ENCODE measurements around the gene MRPS14. TPM values are rescaled to one million over a fixed set of nuclear protein-coding genes. Genes with fewer than 3 reads are reported as not detected.

Gene MRPS14
- total and polyA plus RNA-seq, 9 of the 15 experiments (the other 6 are each of a cell fraction or from before 2014, with no cell fraction given): 38.1 to 231 (median 54.9) TPM

DNA sequence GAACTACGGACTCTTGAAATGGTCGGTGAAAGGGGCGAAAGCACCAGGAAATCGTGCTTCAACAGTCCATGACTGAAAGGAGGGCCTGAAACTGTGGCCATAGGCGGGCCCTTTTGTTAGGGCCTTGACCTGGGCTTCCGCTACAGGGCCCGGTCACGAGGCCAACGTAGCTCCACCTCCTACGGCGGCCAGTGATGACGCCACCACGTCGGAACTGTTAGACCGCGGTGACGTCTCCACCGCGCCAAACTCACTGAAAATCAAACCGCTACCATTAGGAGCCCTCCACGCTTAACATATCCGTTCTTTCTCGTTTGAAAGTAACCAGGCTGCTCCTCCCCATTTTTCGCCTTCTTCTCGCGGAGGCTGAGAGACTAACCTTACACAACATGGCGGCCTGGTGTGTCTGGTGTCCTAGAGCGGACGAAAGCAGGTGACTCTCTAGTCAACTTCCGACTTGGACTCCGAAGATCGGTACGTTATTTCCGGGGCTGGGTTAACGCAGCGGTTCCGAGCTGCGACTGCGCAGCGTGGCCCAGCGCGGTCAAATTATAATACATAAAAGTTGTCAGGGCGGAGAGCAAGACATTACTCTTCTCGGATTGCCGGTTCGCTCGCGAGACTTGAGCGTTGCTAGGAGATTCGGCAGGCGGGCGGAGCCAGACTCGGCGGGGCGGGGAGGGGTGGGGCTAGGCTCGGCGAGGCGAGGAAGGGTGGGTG, 23.8 kb downstream of the MRPS14 start (continued):
- TF ChIP-seq ZNF197 (CRISPR knock-in tag; IDR thresholded peaks at IDR 0.05; ENCODE audit: low read depth): 0 out of 2 replicates have a peak, but pooled peaks have one; percentile 1
- TF ChIP-seq ZNF431 (CRISPR knock-in tag; IDR thresholded peaks at IDR 0.05): 0 out of 2 replicates have a peak, but pooled peaks have one; percentile 30
- TF ChIP-seq, protein P1, sequence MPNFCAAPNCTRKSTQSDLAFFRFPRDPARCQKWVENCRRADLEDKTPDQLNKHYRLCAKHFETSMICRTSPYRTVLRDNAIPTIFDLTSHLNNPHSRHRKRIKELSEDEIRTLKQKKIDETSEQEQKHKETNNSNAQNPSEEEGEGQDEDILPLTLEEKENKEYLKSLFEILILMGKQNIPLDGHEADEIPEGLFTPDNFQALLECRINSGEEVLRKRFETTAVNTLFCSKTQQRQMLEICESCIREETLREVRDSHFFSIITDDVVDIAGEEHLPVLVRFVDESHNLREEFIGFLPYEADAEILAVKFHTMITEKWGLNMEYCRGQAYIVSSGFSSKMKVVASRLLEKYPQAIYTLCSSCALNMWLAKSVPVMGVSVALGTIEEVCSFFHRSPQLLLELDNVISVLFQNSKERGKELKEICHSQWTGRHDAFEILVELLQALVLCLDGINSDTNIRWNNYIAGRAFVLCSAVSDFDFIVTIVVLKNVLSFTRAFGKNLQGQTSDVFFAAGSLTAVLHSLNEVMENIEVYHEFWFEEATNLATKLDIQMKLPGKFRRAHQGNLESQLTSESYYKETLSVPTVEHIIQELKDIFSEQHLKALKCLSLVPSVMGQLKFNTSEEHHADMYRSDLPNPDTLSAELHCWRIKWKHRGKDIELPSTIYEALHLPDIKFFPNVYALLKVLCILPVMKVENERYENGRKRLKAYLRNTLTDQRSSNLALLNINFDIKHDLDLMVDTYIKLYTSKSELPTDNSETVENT (CRISPR knock-in tag; IDR thresholded peaks at IDR 0.05): peak; percentile 85
- peak; percentile 94 for TF ChIP-seq NCOA1 (IDR thresholded peaks at IDR 0.05; ENCODE audit: low read depth)
- TF ChIP-seq SMAD2 (IDR thresholded peaks at IDR 0.05; ENCODE audit: low read depth, low read length): no peak
- TF ChIP-seq, protein P2, sequence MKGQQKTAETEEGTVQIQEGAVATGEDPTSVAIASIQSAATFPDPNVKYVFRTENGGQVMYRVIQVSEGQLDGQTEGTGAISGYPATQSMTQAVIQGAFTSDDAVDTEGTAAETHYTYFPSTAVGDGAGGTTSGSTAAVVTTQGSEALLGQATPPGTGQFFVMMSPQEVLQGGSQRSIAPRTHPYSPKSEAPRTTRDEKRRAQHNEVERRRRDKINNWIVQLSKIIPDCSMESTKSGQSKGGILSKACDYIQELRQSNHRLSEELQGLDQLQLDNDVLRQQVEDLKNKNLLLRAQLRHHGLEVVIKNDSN (CRISPR knock-in tag; IDR thresholded peaks at IDR 0.05): peak; percentile 97
- TF ChIP-seq, protein P3, sequence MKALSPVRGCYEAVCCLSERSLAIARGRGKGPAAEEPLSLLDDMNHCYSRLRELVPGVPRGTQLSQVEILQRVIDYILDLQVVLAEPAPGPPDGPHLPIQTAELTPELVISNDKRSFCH (CRISPR knock-in tag; IDR thresholded peaks at IDR 0.05): no peak
- TF ChIP-seq, protein P3 (tag; IDR thresholded peaks at IDR 0.05): peak; percentile 90; the same call in 1 of the 2 replicates
- TF ChIP-seq SUPT5H (IDR thresholded peaks at IDR 0.05): peak; percentile 97
- TF ChIP-seq HNRNPL (IDR thresholded peaks at IDR 0.05; ENCODE audit: low read depth, low read length): no peak
- TF ChIP-seq FOXA3 (CRISPR knock-in tag; conservative IDR thresholded peaks at IDR 0.05 in 1 of 2, IDR thresholded peaks at IDR 0.05 in 1 of 2): peak in 1 of 2 experiments; percentile 63; a peak in 1 of 4 replicates
- TF ChIP-seq, protein P4, sequence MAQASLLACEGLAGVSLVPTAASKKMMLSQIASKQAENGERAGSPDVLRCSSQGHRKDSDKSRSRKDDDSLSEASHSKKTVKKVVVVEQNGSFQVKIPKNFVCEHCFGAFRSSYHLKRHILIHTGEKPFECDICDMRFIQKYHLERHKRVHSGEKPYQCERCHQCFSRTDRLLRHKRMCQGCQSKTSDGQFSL (CRISPR knock-in tag; IDR thresholded peaks at IDR 0.05): no peak
- TF ChIP-seq, protein P4 (tag; IDR thresholded peaks at IDR 0.05): no peak; a peak in 1 of 4 replicates
- TF ChIP-seq NRF1 (conservative IDR thresholded peaks at IDR 0.05 in 1 of 2, IDR thresholded peaks at IDR 0.05 in 1 of 2): peak; percentile 99
- peak; percentile 88 for TF ChIP-seq RBM39 (optimal IDR thresholded peaks at IDR 0.05; ENCODE audit: low read depth, low read length)
- no peak for TF ChIP-seq NFIX (CRISPR knock-in tag; IDR thresholded peaks at IDR 0.05; ENCODE audit: low read depth)
- TF ChIP-seq, protein P5, sequence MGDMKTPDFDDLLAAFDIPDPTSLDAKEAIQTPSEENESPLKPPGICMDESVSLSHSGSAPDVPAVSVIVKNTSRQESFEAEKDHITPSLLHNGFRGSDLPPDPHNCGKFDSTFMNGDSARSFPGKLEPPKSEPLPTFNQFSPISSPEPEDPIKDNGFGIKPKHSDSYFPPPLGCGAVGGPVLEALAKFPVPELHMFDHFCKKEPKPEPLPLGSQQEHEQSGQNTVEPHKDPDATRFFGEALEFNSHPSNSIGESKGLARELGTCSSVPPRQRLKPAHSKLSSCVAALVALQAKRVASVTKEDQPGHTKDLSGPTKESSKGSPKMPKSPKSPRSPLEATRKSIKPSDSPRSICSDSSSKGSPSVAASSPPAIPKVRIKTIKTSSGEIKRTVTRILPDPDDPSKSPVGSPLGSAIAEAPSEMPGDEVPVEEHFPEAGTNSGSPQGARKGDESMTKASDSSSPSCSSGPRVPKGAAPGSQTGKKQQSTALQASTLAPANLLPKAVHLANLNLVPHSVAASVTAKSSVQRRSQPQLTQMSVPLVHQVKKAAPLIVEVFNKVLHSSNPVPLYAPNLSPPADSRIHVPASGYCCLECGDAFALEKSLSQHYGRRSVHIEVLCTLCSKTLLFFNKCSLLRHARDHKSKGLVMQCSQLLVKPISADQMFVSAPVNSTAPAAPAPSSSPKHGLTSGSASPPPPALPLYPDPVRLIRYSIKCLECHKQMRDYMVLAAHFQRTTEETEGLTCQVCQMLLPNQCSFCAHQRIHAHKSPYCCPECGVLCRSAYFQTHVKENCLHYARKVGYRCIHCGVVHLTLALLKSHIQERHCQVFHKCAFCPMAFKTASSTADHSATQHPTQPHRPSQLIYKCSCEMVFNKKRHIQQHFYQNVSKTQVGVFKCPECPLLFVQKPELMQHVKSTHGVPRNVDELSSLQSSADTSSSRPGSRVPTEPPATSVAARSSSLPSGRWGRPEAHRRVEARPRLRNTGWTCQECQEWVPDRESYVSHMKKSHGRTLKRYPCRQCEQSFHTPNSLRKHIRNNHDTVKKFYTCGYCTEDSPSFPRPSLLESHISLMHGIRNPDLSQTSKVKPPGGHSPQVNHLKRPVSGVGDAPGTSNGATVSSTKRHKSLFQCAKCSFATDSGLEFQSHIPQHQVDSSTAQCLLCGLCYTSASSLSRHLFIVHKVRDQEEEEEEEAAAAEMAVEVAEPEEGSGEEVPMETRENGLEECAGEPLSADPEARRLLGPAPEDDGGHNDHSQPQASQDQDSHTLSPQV (IDR thresholded peaks at IDR 0.05): peak; percentile 87; the same call in 1 of the 2 replicates
- peak; percentile 48 for TF ChIP-seq NEUROD1 (IDR thresholded peaks at IDR 0.05; ENCODE audit: borderline replicate concordance, low read depth, low read length, partially characterized antibody)

All from K562 (cell line).